AG04450 (cell line): Measurements from ENCODE around the gene ZNF644. TPM values are rescaled to one million over a fixed set of nuclear protein-coding genes. Genes with fewer than 3 reads are reported as not detected.

Source experiments
- CTCF ChIA-PET: fragments of 300-600, 350-600 bp; formaldehyde crosslinking; extraction: SDS; loops from one replicate; lab custom pipeline; 2022; ENCODE audit warnings: antibody characterized with exemption, inconsistent platforms; lab: Charles Lee
- POLR2A ChIA-PET: fragments of 350-600 bp; formaldehyde crosslinking; extraction: SDS; loops from one replicate; lab custom pipeline; 2021; ENCODE audit warnings: antibody characterized with exemption, inconsistent platforms; lab: Yijun Ruan, JAX
- DNase-seq: peaks from one replicate; pipeline ENCODE4 v3.0.0-alpha.2; 2011; ENCODE audit warnings: low read depth, low spot score
- H3K27ac ChIP-seq: one replicate; pipeline ENCODE4 v1.5.1; 2012; ENCODE audit warnings: low read depth, low read length, control low read depth
- H3K27me3 ChIP-seq: one replicate; pipeline ENCODE4 v1.6.0; 2012; ENCODE audit warnings: low read length; ENCODE audit not compliant: control insufficient read depth, insufficient read depth
- H3K4me3 ChIP-seq: 2 replicates; pipeline ENCODE4 v1.5.1; 2011; ENCODE audit warnings: mild to moderate bottlenecking, low read depth, low read length, control low read depth
- H3K9me3 ChIP-seq: 2 replicates; pipeline ENCODE4 v1.5.1; 2012; ENCODE audit warnings: low read length; ENCODE audit not compliant: control insufficient read depth, insufficient read depth
- polyA plus RNA-seq: library from polyadenylated mRNA; depleted of rRNA; stranded (reverse); fragments of >200 nt; gene quantifications from 2 replicates; pipeline ENCODE4 v1.2.3, GENCODE V29; 2011
- TF ChIP-seq, protein P1 (sequence below): IDR thresholded peaks from 2 replicates; pipeline ENCODE4 v1.5.1; 2011; ENCODE audit warnings: low read depth, low read length, control low read depth, inconsistent platforms

ZNF644 gene
- polyA plus RNA-seq, 1 experiment = 27.5 TPM

DNA sequence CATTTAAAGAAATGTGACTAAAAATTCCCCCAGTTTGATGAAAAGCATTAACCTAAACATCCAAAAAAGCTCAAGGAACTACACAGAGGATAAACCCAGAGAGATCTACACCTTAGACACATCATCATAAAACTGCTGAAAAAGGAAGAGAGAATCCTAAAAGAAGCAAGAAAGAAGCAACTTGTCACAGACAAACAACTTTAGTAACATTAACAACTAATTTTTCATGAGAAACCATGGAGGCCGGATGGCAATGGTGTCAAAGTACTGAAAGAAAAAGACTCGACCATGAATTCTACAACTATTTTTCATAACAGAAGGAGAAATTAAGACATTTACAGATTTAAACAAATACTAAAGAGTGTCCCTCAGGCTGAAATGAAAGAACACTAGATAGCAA is 17.7 kb downstream of the ZNF644 start:
- no peak overlapping the region for H3K4me3 ChIP-seq
- no peaks in the 10 kb centered on the region for H3K9me3 ChIP-seq
- ChIA-PET POLR2A (no interaction called here), CTCF (interaction anchor here (1.1 kb wide), 1 partner anchor 282 kb away, joined by 3 read pairs; no protein-coding TSS in a partner anchor)
- H3K27me3 ChIP-seq = no peaks in the 10 kb centered on the region
- TF ChIP-seq, protein P1, sequence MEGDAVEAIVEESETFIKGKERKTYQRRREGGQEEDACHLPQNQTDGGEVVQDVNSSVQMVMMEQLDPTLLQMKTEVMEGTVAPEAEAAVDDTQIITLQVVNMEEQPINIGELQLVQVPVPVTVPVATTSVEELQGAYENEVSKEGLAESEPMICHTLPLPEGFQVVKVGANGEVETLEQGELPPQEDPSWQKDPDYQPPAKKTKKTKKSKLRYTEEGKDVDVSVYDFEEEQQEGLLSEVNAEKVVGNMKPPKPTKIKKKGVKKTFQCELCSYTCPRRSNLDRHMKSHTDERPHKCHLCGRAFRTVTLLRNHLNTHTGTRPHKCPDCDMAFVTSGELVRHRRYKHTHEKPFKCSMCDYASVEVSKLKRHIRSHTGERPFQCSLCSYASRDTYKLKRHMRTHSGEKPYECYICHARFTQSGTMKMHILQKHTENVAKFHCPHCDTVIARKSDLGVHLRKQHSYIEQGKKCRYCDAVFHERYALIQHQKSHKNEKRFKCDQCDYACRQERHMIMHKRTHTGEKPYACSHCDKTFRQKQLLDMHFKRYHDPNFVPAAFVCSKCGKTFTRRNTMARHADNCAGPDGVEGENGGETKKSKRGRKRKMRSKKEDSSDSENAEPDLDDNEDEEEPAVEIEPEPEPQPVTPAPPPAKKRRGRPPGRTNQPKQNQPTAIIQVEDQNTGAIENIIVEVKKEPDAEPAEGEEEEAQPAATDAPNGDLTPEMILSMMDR = no peak
- no peak overlapping the region for H3K27ac ChIP-seq
- DNase-seq = no peak

DNA sequence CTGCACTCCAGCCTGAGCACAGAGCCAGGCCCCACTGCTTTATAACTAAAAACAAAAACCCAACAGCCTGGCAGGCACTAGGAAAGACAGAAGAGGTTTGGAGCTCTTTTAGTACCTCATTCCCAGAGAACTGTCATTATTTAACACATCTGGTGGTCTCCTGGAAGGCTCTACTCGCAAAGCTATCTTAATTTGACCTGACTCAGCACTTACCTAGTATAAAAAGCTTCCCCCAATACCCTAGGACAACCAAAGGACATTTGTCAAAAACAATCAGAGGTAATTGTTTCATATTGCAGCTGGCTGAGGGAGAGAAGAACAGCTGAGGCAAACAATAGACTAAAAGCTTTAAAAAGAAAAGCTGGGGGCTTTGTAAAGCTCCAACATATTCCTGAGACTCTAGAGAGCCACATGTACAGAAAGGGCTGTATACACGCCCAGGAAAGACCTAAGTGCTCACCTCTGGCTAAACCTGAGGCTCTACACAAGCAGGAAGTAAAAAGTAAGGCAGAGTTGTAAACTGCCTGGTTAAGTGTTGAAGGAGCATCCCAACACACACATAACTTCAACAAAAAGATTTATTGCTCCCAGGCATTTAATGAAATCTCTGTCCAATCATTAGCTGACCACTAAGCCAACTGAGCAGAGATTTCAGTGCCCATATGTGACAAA is 25.0 kb downstream of the ZNF644 start:
- ChIA-PET POLR2A (no interaction called here), CTCF (no interaction called here)
- Histone ChIP-seq H3K27me3 (no peaks in the 10 kb centered on the region), H3K9me3 (peaks cover 15% of the 10 kb centered on the region), H3K4me3 (no peak overlapping the region), H3K27ac (no peak overlapping the region)
- TF ChIP-seq, protein P1 = no peak
- DNase-seq = no peak

DNA sequence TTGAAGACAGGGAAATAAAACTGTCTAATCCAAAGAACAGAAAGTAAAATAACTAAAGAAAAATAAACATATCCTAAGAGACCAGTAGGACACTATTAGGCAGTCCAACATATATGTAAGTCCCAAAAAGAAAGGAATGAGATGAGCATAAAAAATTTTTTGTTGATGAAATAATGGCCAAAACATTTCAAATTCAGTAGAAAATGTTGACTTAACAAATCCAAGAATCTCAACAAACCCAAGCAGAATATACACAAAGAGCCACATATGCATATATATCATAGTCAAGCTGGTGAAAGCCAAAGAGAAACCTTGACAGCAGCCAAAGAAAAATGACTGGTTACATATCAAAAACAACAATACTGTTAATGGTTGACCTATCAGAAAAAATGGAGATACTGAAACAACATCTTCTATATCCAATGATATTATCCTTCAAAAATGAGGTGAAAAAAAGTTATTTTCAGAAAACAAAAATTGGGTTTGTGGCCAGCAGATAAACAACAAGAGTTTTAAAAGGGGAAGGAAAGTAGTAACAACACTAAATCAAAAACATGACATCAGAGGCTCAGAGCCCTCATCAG is 26.4 kb downstream of the ZNF644 start:
- TF ChIP-seq, protein P1 = no peak
- DNase-seq = no peak
- ChIA-PET POLR2A (interaction anchor here (0.9 kb wide), 1 partner anchor 15 kb away, joined by 4 read pairs; no protein-coding TSS in a partner anchor), CTCF (interaction anchor here (1.1 kb wide), 1 partner anchor 143 kb away, joined by 3 read pairs; no protein-coding TSS in a partner anchor)
- Histone ChIP-seq H3K27ac (no peak overlapping the region), H3K9me3 (peaks cover 15% of the 10 kb centered on the region), H3K27me3 (no peaks in the 10 kb centered on the region), H3K4me3 (no peak overlapping the region)

DNA sequence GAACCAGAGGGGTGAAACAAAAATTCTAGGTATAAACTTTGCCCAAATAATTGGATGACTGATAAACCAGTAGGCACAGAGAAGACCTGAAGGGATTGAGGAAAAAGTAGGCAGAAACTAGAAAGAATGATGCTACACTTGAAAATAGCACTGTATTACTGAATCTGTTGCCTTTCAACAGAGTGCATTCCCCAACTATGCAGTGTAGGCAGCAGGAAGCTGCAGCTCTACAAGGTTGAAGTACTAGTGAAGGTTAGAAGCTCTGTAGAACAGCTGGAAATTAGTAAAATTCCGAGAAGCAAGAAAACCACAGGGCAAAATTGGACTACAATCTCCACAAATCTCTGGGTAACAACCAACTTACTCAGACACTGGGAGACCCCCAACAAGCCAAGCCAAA is 27.4 kb downstream of the ZNF644 start:
- POLR2A ChIA-PET = interaction anchor here (0.9 kb wide), 1 partner anchor 16 kb away, joined by 4 read pairs; no protein-coding TSS in a partner anchor
- TF ChIP-seq, protein P1 = no peak
- no peak for DNase-seq
- Histone ChIP-seq H3K4me3 (no peak overlapping the region), H3K27me3 (no peaks in the 10 kb centered on the region), H3K9me3 (peaks cover 15% of the 10 kb centered on the region), H3K27ac (no peak overlapping the region)
- CTCF ChIA-PET = interaction anchor here (1.1 kb wide), 1 partner anchor 142 kb away, joined by 3 read pairs; no protein-coding TSS in a partner anchor

DNA sequence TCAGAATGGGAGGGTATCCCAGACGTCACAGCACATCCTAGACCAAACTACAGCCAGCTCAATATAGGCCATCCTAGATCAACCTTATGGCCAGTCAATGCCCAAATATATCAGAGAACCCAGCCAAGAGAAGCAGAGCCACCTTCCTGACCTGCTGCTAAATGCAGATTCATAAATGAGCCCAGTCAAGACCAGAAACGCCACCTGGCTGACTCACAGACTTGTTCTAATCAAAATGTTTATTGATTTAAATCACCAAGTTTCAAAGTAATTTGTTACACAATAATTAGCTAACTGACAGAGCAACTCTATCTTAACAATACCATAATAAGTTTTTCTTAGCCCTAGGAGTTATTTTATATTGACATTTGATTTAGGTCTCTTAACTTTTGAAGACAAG is 28.6 kb downstream of the ZNF644 start:
- Histone ChIP-seq H3K27me3 (no peaks in the 10 kb centered on the region), H3K4me3 (no peak overlapping the region), H3K27ac (no peak overlapping the region), H3K9me3 (peaks cover 13% of the 10 kb centered on the region)
- CTCF ChIA-PET = no interaction called here
- POLR2A ChIA-PET = no interaction called here
- DNase-seq = no peak
- TF ChIP-seq, protein P1 = no peak
